ENCODE results near the gene ETV6. TPM values are rescaled to one million over a fixed set of nuclear protein-coding genes. Genes with fewer than 3 reads are reported as not detected.

ETV6 gene
- total RNA-seq, 4 donors from 2014 or later: 17.7 to 27.1 (median 25.0) TPM

DNA sequence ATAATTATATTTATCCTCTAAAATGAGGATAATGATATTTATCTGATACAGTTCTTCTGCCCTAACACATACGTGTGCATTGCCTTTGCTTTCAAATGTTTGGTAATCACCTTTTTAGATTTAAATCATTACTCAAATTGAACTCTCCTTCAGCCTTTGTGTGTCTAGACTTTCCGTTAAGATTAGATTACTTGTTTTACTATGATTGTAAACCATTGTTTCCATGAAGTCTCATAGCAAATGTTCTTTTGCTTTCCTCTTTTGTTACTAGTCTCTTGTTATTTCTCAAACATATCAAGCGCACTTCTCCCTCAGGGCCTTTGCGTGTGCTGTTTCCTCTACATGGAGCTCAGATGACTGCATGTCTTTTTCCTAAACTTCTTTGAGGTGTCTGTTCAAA is 63.7 kb downstream of the ETV6 start:
- intact Hi-C loops (cut with DNase I; ENCODE audit: low total_unique reads): no loop called here
- WGBS, 2 donors: 91 to 95% methylated on average over 4 of the region's 4 CpGs

DNA sequence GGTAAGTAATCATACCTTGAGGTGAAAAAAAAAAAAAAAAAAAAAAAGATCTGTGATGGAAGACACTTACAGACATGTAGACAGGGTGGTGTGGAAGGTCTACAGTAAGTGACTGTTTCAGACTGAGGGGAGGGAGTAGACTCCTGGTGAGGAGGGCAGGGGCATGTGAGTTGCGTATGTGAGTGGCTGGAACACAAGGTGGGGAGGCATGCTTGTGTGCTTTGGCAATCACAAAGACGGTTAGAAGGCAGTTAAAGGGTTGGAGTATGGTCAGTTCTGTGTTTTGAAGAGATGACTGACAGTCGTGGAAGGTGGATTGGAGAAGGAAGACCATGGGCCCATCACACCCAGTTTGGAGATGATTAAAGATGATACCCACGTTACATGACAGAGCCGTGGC is 65.2 kb downstream of the ETV6 start:
- intact Hi-C loops (cut with DNase I; ENCODE audit: low total_unique reads): no loop called here
- no peak for DNase-seq (ENCODE audit: low spot score in 2 of 2)
- WGBS, 2 donors: 93 to 95% methylated on average over 5 of the region's 5 CpGs
- H3K4me3 ChIP-seq (ENCODE audit: low read depth, poor library complexity, severe bottlenecking): no peak overlapping the region
- no peak for TF ChIP-seq POLR2A (IDR thresholded peaks at IDR 0.05)
- TF ChIP-seq, protein P1, sequence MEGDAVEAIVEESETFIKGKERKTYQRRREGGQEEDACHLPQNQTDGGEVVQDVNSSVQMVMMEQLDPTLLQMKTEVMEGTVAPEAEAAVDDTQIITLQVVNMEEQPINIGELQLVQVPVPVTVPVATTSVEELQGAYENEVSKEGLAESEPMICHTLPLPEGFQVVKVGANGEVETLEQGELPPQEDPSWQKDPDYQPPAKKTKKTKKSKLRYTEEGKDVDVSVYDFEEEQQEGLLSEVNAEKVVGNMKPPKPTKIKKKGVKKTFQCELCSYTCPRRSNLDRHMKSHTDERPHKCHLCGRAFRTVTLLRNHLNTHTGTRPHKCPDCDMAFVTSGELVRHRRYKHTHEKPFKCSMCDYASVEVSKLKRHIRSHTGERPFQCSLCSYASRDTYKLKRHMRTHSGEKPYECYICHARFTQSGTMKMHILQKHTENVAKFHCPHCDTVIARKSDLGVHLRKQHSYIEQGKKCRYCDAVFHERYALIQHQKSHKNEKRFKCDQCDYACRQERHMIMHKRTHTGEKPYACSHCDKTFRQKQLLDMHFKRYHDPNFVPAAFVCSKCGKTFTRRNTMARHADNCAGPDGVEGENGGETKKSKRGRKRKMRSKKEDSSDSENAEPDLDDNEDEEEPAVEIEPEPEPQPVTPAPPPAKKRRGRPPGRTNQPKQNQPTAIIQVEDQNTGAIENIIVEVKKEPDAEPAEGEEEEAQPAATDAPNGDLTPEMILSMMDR (IDR thresholded peaks at IDR 0.05): no peak

More for the DNA sequence above, 63.7 kb downstream of the ETV6 start:
- no peak overlapping the region for H3K4me3 ChIP-seq (ENCODE audit: low read depth, poor library complexity, severe bottlenecking)
- no peak for DNase-seq (ENCODE audit: low spot score in 2 of 2)
- TF ChIP-seq POLR2A (IDR thresholded peaks at IDR 0.05): no peak
- TF ChIP-seq, protein P1 (IDR thresholded peaks at IDR 0.05): no peak

DNA sequence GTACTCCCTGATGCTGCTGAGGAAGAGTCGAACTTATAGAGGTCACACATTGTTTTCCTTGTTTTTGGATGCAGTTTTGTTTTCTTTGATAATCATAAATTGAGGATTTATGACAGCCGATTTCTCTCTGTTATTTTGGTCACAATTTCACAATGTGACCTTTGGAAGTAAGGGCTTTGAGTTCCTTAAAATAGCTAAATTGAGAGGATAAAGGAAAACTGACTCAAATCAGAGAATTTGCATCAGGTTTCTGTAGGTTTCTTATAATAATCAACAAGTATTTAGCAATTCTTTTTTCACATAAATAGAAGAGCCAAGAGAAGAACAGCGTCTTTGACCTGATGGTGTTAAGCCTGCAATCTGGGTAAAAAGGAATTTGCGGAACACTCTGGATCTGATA is 66.1 kb downstream of the ETV6 start:
- no peak overlapping the region for H3K4me3 ChIP-seq (ENCODE audit: low read depth, poor library complexity, severe bottlenecking)
- TF ChIP-seq, protein P1 (IDR thresholded peaks at IDR 0.05): no peak
- TF ChIP-seq POLR2A (IDR thresholded peaks at IDR 0.05): no peak
- no peak for DNase-seq (ENCODE audit: low spot score in 2 of 2)
- intact Hi-C loops (cut with DNase I; ENCODE audit: low total_unique reads): no loop called here
- WGBS, 2 donors: 88 to 93% methylated on average over 4 of the region's 4 CpGs

DNA sequence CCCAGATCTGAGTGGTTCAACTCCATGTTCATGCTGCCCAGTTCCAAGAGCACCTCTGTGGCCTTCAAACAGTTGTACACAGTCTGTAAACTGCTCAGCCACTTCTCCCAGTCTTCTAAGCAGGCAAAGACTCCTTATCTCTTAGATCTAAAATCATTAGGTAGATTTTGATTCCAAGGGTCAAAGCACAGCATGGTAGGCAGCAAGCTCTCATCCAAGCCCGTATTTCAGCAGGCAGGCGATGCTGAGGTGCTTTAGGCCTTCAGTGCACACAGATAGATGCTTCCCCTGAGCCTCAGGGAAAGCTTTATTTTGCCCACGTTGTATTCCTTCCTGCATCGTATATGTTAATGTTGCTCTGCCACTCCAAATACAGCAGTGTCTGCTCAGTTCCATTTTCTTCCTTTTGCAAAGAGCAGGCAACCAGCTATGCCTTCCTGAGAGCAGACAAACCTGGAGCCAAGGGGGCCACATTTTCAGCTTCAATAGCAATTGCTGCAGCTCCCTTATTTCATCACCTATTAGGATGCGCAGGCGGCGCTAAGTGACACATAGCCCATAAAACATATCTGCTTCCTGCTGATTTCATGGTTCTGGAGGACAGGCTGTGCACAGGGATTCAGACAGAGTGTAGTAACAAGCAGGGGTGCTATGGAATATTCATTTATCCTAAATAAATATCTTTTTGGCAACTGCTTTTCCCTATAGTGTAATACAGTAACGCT is 67.5 kb downstream of the ETV6 start:
- intact Hi-C loops (cut with DNase I; ENCODE audit: low total_unique reads): no loop called here
- TF ChIP-seq, protein P1 (IDR thresholded peaks at IDR 0.05): no peak
- TF ChIP-seq POLR2A (IDR thresholded peaks at IDR 0.05): no peak
- H3K4me3 ChIP-seq (ENCODE audit: low read depth, poor library complexity, severe bottlenecking): no peak overlapping the region
- no peak for DNase-seq (ENCODE audit: low spot score in 2 of 2)
- WGBS, 2 donors: 76 to 81% methylated on average over 8 of the region's 8 CpGs

DNA sequence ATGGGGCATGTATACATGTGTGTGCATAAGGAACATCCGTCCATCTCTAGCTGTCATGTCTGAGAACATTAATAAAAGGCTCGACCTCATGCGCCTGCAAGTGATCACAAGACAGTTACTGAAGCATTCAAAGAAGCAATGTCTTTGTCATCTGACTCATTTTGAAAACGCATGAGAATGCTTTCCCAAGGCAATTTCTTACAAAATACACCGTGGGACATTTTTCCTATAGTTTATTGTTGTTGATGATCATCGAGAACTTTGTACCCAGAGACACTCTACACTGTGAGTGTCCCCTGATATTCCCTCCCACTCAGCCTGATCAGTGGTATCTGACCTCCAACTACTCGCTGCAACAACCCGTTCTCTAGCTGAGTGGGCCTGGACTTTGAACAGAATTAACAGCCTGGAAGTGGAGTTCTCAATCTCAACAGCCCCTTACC is 68.1 kb downstream of the ETV6 start:
- 62 to 80% methylated on average over 8 of the region's 8 CpGs for WGBS, 2 donors
- intact Hi-C loops (cut with DNase I; ENCODE audit: low total_unique reads): no loop called here
- no peak for DNase-seq (ENCODE audit: low spot score in 2 of 2)
- TF ChIP-seq, protein P1 (IDR thresholded peaks at IDR 0.05): no peak
- no peak for TF ChIP-seq POLR2A (IDR thresholded peaks at IDR 0.05)
- no peak overlapping the region for H3K4me3 ChIP-seq (ENCODE audit: low read depth, poor library complexity, severe bottlenecking)

DNA sequence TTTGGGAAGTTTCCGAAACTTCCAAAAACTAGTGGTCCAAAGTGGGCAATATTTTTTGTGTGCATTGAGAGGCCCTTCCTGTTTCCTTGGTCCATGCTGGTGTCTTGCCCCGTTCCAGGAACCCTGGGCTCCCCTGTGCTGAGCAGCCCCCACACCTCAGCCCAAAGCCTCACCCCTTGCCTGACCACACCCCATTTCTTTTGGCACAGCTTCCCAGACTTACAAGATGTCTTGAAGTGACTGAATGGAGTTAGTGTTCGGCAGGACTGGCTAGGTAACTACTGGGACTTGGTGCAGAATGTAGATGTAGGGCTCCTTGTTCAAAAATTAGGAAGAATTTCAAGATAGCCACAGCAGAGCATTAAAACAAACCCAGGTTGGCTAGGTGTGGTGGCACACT is 68.6 kb downstream of the ETV6 start:
- TF ChIP-seq POLR2A (IDR thresholded peaks at IDR 0.05): no peak
- TF ChIP-seq, protein P1 (IDR thresholded peaks at IDR 0.05): no peak
- DNase-seq (ENCODE audit: low spot score in 2 of 2): no peak
- intact Hi-C loops (cut with DNase I; ENCODE audit: low total_unique reads): no loop called here
- 74 to 80% methylated on average over 3 of the region's 3 CpGs for WGBS, 2 donors
- no peak overlapping the region for H3K4me3 ChIP-seq (ENCODE audit: low read depth, poor library complexity, severe bottlenecking)

All from lower leg skin (tissue), 4 donors.